NCI-H2227 (cell line): ENCODE measurements around the gene APH1A.
"Not testable (repeated sequence)": the region's sequence is repeated elsewhere in the genome, so short reads cannot be mapped to it uniquely, and the experiment has no call there.

Experiments used
- DNase-seq: peaks from one replicate; lab custom pipeline; 2025; ENCODE audit not compliant: unreplicated experiment; lab: John Stamatoyannopoulos, UW

Gene APH1A

DNA sequence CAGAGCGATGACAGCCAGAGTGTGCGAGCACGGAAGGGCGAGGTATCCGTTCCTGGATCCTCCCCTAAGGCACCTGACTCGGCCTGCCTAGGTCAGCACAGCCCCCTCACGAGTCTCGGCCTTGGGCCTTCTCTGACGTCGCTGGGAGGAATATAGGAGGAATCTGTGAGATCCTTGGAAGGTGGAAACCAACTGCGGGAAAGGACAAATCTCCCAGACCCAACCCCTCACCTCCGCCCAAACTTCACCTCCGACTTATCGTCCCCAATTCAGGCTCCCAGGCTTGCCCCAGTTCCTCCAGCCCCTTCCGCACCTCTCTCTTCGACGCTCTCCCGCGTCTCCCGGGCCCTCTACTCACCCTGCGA, 494 bp downstream of the APH1A start:
- DNase-seq, result peak; percentile 45

DNA sequence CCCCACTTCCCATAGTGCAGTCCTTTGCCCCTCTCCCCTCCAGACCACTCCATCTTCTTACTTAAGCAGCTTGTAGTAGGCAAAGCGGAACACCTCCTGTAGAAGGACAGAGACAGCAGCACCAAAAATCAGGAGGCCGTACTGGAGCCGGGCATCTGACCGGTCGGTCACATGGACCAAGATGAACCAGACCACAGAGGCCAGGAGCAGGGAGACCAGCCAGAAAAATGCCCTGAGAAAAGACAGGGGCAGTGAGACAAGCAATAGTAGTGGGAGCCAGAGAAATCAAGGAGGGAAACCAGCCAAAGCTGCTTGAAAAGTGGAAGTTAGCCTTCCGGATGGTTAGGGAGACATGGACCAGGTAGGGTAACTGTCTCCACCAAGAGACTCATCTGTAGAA, 920 bp downstream of the APH1A start:
- DNase-seq, result no peak

DNA sequence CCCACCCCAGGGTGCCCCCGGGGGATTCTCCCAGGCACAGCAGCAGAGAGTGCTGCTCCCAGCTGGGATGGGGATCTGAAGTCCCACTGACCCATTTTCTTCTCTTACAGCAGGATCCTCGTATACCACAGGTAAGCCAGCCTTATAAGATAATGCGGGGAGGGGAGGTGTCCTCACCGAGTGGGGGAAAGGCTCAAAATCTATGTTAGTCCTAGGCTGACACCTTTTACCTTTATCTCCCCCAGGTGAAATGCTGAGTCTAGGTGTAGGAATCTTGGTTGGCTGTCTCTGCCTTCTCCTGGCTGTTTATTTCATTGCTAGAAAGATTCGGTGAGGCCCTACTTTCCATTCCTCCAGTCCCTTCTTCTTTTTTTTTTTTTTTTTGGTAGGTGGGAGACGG, 5.3 kb downstream of the APH1A start:
- no peak for DNase-seq

DNA sequence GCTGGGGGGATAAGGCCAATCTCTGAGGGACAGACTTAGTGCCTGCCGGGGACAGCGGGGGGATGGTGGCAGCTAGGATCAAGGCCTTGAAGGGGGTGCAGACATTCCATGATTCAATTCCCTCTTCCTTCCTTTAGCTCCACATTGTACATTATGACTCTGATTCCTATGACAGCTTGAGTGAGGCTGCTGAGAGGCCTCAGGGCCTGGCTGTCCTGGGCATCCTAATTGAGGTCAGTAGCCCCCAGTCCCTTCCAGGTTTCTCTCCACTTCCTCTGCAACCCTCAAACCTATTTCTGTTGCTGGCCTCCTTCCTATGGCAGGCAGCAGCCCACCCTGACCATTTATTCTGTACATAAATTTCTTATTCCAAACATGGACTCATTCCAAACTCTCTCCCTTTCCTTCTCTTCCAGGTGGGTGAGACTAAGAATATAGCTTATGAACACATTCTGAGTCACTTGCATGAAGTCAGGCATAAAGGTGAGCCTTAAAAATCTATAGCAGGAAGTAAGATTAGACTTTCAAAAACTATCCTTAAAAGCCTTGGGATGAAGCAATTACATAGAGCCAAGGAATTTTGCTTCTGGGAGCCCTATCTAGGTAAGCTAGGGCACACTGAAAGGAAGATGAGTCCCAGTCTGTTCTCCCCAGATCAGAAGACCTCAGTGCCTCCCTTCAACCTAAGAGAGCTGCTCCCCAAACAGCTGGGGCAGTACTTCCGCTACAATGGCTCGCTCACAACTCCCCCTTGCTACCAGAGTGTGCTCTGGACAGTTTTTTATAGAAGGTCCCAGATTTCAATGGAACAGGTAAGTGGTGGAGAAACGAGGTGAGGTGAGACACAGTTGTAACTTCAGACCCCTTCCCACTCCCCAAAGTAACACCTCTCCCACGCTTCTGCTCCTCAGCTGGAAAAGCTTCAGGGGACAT, 6.2 kb downstream of the APH1A start:
- no peak for DNase-seq

DNA sequence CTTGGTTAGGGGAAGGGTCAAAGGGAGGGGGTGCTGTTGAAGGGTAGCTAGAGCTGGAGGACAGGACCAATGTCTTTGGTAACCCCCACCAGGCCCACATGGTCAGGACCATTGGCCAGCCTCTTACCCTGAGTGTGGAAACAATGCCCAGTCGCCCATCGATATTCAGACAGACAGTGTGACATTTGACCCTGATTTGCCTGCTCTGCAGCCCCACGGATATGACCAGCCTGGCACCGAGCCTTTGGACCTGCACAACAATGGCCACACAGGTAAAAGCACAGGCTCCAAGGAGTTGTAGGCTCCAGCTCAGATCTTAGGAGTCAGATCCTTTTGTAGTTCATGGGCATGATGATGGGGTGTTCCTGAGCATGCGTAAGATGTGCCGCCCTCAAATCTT, 7.4 kb downstream of the APH1A start:
- DNase-seq, result no peak

DNA sequence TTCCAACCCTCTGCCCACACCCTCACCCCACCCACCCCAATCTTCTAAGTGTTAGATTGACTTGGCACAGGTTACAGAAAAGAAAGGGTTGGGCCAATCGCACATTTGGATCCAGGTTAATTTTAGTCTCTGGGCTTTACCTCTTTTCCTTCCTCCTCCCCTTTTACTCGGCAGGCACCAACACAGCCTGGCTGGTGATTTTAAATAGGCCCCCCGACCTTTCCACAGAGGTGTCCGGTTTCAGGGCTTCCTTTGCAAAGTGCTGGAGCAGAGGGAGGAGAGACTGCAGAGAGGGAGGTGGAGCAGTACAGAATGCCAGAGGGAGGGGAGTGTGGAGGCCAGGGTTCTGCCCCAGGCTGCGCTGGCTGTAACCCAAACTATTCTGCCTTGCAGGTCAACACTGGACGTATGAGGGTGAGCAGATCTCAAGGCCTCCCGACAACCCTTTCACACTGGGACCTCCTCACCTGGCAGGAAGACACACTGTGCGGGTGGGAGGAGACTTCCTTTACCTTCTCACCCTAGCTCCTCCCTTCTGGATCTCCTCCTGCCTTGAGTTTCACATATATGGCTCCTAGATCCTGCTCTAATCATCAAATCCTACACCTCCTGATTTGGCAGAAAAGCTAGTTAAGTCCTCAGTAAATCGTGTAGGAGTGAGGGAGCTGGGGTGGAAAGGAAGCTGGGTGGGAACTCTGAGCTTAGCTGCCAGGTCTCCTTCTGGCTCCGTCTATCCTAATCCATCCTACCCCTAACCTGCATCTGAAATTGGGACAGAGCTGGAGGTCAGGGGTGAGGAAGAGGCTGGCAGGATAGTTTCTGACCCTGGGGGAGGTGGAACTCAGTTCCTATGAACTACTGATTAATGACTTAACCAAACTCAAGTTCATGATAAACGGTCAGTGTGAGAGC, 8.8 kb downstream of the APH1A start:
- peak; percentile 44 for DNase-seq

DNA sequence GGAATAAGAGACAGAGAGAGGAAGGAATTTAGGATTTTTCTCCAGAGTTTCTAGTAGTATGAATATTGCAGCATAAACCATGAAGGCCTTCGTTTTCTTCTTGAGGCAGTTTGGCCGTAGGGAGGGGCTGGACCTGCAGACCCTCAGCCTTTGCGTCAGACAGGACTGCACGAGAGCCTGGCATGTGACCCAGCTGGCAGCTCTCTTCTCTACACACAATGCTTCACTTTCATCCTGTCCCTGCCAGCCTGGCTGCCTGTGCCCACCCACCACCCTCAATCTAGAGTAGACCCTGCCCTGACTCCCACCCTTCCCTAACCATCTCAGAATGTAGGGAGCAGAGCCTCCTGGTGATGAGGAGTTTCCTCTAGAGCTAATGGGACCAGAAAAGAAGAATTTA, 9.6 kb downstream of the APH1A start:
- DNase-seq, result no peak

DNA sequence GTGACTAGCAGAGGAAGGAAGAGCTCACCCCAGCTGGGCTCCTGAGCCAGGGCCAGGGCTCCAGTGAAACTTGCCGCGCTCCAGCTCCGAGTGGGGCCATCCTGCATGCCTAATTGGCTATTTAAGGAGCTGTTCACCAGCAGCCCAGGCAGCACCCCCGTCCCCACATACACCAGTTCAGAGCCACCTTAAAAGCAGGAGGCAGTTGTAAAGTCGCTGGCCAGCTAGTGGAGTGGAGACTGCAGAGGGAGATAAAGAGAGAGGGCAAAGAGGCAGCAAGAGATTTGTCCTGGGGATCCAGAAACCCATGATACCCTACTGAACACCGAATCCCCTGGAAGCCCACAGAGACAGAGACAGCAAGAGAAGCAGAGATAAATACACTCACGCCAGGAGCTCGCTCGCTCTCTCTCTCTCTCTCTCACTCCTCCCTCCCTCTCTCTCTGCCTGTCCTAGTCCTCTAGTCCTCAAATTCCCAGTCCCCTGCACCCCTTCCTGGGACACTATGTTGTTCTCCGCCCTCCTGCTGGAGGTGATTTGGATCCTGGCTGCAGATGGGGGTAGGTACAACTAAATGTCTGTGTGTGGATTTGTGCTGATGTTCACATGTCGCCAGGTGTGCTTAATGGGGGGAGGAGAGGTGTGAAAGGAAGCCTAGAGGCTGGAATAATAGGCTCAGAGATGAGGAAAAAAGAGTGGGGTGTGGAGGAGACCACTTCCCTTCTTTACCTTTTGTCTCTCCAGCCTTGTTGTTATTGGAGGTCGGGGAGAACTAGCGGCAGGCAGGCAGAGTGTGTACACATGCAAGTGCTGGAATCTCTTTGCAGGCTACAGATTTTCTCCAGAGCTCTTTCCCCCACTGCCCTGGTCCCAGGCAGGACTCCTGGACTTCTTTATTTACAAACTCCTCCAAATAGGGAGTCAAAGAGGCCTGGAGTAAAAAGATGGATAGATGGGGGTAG, 10.9 kb downstream of the APH1A start, which contains the start of gene CA14:
TSS of gene CA14 (plus strand) at position 151 of the 962 bp plus-strand sequence. CDS start at position 506, 355 bp downstream.
- peak; percentile 27 for DNase-seq

DNA sequence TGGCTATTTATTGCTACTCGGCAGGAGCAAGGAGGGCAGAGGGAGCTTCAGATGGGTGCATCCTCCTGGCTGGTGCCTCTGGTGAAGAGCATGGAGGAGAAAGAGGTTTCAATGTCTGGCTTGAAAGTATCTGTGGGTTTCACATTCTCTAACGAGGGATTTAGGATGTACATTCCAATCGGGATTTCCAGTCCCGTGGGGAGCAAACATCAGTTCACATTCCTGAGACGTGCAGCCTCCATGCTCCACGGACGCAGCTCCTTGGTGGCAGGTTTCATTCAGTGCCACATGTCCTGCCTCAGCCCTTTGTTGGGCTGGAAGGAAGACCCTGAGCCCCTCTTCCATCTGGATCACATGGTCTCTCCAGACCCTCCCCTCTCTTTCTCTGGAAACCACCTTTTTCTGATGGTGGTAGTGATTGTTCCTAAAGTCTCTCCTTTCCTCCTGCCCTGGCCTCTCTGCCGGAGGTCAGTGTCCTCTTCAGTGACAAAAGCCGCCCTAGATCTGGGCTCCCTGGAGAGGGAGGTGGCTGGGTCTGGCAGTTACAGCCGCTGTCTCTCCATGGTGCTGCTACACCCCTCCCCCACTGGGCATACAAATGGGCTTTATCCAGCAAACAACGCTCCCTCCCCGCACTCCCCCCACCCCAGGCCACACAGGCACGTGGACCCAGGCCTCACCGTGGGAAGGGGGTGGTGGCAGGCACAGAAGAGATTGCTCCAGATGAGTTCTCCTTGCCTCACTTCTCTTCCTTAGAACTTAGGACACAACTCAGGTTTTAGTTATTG, 12.1 kb downstream of the APH1A start:
- peak; percentile 66 for DNase-seq

DNA sequence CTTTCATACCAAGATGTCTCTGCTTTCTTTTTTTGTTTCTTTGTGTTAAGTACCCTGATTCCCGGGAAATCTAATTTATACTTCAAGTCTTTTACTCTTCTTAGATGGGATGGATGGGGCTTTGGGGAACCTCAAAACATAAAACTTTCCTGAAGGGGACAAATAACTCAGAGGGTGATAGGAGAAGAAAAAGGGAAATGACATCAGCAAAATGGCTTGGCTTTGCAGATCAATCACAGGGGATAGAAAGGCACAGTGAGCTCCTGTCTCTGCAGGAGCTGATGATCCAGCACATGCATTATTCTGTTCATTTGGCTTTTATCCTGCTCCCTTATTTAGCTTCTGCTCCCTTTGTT, 12.6 kb downstream of the APH1A start:
- no peak for DNase-seq

DNA sequence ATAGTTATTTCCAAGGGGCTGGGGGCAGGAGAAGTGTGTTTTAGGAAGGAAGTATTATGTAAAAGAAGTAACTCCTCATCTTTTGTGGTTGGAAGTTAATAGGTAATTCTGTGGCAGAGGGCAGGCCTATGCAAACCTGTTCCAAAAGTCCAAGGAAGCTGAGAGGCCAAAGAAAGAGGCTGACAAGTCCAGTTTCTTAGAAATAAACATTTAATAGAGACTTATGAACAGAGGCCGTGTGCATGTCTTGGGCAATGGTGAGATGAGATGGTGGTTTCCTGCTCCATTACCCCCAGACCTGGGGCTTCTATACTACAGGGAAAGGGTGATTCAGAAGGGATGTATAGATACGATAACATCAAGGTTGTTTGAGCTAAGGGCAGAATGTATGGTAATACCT, 18.9 kb downstream of the APH1A start:
- no peak for DNase-seq

DNA sequence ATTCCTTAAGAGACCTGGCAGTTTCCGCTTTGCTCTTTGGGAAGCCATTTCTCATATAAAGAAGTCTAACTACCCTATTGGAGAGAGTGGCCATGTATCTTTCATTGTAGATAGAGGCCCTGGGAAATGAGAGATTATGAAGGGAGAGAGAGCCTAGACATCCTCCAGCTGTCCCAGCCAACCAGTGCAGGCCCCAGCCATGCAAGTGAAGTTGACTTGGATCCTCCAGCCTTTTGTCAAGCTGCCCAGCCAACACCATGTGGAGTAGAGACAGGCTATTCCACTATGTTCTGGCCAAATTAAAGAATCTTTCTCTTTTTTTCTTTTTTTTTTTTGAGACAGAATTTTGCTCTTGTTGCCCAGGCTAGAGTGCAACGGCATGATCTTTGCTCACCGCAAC, 25.8 kb downstream of the APH1A start:
- no peak for DNase-seq

DNA sequence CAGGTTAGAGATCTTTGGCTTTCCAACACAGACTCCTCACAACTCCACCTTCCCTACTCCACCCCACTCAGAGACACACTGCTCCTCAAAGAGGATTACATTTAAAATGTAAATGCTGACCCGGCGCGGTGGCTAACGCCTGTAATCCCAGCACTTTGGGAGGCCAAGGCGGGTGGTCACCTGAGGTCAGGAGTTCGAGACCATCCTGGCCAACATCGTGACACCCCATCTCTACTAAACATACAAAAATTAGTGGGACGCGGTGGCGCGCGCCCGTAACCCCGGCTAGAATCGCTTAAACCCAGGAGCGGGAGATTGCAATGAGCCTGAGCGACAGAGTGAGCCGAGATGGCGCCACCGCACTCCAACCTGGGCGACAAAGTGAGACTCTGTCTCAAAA, 31.1 kb downstream of the APH1A start:
- no peak for DNase-seq

DNA sequence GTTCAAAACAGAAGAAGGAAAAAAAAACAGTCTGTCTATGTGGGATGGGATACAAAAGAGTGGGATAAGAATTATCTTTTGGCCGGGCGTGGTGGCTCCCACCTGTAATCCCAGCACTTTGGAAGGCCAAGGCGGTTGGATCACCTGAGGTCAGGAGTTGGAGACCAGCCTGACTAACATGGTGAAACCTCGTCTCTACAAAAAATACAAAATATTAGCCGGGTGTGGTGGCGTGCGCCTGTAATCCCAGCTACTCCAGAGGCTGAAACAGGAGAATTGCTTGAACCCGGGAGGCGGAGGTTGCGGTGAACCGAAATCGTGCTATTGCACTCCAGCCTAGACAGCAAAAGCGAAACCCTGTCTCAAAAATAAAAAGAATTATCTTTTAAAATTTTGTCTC, 31.6 kb downstream of the APH1A start:
- not testable (repeated sequence) for DNase-seq

DNA sequence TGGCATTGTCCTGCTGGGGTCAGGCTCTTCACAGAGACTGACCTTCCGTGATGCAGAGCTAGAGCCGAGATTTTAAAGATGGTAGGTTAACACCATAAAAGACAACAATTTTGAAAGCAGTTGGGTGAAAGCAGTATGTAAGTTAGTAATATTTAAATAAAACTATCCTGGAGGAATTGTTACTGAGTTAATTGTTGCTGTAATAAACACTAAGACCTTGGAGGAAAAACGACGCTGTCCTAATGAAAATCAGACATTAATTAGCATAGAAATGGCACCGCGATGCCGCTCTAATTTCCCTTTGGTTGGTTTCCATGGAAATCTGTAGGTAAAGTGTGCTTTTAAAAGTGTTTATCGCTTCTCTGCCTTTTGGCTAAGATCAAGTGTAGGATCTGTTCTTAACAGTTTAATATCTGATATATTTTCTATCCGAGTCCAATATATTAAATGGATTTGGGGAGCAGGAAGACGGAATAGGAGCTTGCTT, 32.2 kb downstream of the APH1A start:
- DNase-seq, result peak; percentile 53

DNA sequence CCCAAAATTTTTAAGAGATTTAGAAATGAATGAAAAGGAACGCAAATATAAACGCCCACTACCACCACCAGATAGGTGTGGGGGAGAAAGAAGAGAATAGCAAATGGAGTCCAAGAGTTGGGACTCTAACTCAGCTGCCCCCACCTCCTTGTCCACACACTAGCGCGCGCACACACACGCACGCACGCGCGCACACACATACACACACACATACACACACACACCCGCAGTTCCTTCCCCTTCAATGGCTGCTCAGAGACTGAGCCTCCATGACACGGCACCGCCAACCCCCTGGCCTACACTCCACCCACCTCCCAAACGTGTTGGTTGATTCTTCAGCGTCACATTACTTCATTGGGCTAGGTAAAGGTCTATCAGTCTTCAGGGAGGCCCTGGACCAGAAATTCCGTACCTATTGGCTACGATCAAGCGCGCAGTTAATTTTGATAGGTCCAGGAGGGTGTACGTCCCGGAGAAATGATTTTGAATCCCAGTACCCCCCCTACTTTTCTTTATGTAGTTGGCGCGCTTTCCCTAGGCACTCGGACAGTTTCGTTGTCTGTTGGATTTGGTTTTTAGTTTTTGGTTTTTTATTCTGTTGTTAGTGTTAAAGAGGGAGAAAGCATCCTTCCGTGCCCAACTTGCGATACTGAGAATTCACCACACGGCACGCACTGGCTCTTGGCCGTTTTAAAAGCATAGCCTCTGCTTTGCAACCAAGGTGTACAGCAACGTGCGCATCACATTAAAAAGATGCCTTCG, 32.8 kb downstream of the APH1A start, which contains the start of gene ANP32E:
TSS of gene ANP32E (minus strand) at position 261 of the 762 bp plus-strand sequence. CDS start 326 bp downstream, outside the sequence.
- peak; percentile 99 for DNase-seq

DNA sequence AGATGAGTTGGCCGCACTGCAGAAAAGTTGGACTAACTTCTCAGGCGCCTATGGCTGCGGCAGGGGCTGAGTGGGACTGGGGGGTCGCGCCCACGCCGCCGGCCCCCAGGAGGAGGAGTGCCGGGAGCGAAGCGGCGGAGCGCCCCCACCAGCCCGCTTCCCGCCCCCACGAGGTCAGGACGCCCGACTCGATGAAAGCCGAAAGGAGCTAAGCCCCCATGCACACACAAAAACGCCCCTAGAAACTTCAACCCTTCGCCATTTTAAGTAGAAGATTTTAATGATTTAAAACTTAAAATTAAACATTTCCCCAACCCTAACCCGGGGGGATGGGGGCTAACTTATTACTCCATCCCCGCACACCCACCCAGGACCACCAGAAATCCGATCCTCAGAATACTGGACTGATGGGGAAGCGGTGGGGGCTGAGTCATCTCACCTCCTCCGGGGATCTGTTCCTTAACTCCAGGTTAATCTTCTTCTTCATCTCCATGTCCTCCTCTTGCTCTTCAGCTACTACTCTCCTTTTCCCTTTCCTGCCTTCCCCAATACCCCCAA, 33.4 kb downstream of the APH1A start:
- peak; percentile 44 for DNase-seq

DNA sequence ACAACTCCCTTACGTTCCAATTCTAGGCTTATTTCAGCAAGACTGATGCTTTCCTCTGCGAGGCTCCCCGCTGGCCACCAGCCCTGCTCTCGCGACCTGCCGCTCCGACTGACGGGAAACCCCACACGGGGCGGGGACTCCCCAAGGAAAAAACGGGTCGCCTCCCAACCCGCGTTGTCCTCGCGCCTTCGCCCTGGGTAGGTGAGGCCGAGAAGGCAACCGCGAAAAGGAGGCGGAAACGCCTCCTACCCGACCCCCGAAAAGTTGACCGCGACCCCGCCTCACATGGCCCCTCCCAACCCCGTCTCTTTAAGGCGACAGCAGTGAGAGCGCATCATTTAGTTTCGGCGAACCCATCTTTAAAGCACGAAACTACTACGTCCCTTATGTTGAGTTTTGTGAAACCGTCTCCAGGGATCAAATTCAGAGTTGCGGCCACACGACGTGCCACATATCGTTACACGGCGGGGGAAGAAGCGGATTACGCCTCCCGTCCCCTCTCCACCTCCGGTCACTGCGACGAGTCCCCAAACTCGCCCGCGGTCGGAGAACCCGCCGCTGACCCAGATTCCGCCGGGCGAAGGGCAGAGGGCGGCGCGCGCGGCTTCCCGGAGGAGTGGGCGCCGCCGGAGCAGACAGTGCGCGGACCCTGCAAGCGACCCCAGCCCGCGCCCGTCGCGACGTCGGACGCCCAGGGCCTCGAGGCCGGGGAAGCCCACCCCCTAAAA, 34.1 kb downstream of the APH1A start:
- peak; percentile 77 for DNase-seq
